Mammary epithelial cell (primary cell): ENCODE results near the gene WNT7A.

Experiments
- EZH2 ChIP-seq: IDR thresholded peaks from 2 replicates; pipeline ENCODE4 v1.6.1; 2012; ENCODE audit warnings: low read length, inconsistent platforms, borderline replicate concordance
- TF ChIP-seq, protein P1 (sequence below), 2 donors: IDR thresholded peaks in 1 of 2; conservative IDR thresholded peaks in 1 of 2; 2 replicates each; pipeline ENCODE4 v1.5.1; 2011 to 2012; ENCODE audit warnings: inconsistent platforms in 2 of 2, low read length in 2 of 2, mild to moderate bottlenecking in 2 of 2, control low read depth in 1 of 2, low read depth in 1 of 2; ENCODE audit not compliant: insufficient read depth in 1 of 2; ENCODE audit errors: extremely low read depth in 1 of 2

DNA sequence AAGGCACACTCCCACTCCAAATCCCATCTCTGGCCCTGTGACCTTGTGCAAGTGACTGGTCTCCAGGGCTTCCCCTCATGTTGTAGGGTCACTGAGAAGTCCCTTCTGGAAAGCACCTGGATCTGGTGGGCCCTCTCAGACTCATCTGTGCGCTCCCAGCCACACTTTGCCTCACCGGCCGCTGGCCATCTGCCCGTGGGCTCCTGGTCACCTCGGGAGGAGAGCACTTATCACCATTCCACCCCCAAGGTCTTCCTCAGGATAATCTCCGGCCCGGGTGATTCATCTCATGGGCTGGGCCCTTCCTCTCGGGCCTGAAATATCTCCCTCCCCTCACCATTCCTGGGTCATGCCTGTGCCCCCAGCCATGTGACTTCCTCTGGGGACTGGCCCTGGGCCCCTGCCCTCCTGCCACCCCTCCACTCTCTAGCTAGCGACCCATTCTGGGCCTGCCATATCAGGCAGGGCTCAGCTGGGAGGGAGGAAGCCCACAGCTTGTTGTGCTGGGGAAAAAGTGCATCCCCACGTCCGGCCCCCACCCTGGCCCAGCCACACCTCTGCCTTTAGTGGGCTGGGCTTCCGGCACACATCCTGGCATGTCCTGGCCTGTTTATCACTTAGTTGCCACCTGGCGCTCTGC, 10.6 kb upstream of the WNT7A start:
- TF ChIP-seq, protein P1, sequence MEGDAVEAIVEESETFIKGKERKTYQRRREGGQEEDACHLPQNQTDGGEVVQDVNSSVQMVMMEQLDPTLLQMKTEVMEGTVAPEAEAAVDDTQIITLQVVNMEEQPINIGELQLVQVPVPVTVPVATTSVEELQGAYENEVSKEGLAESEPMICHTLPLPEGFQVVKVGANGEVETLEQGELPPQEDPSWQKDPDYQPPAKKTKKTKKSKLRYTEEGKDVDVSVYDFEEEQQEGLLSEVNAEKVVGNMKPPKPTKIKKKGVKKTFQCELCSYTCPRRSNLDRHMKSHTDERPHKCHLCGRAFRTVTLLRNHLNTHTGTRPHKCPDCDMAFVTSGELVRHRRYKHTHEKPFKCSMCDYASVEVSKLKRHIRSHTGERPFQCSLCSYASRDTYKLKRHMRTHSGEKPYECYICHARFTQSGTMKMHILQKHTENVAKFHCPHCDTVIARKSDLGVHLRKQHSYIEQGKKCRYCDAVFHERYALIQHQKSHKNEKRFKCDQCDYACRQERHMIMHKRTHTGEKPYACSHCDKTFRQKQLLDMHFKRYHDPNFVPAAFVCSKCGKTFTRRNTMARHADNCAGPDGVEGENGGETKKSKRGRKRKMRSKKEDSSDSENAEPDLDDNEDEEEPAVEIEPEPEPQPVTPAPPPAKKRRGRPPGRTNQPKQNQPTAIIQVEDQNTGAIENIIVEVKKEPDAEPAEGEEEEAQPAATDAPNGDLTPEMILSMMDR (conservative IDR thresholded peaks at IDR 0.05 in 1 of 2, IDR thresholded peaks at IDR 0.05 in 1 of 2; ENCODE audit: extremely low read depth in 1 of 2, insufficient read depth in 1 of 2, low read depth in 1 of 2, low read length in 2 of 2): no peak
- TF ChIP-seq EZH2: no peak
